Measurements from ENCODE around the gene AHNAK2. TPM values are rescaled to one million over a fixed set of nuclear protein-coding genes. Genes with fewer than 3 reads are reported as not detected.

The AHNAK2 gene
- total RNA-seq, 1 experiment from 2014 or later: 45.0 TPM

- RAD21 ChIA-PET (ENCODE audit: low non-redundant PET in 1 of 2, low total read pairs in 2 of 2, uncharacterized antibody in 2 of 2, unreplicated experiment in 2 of 2): no interaction called here
- Histone ChIP-seq H3K4me1 (ENCODE audit: control insufficient read depth in 1 of 2, insufficient read depth in 2 of 2, low read length in 2 of 2) (peaks cover 0 to 7% of the 10 kb centered on the region in 2 experiments; a peak in 1 of 4 replicates), H2AFZ (ENCODE audit: low read depth, low read length, poor library complexity, severe bottlenecking) (no peak overlapping the region), H3K9me2 (ENCODE audit: insufficient read depth) (no peaks in the 10 kb centered on the region), H3K9ac (ENCODE audit: low read length) (no peak overlapping the region), H3K9me3 (ENCODE audit: control insufficient read depth in 1 of 2, insufficient read depth in 1 of 2, low read depth in 1 of 2, low read length in 2 of 2) (no peaks in the 10 kb centered on the region), H3K79me2 (ENCODE audit: insufficient read depth, low read length) (no peaks in the 10 kb centered on the region), H4K20me1 (ENCODE audit: insufficient read depth) (no peaks in the 10 kb centered on the region), H3K27me3 (ENCODE audit: insufficient read depth, low read length) (no peaks in the 10 kb centered on the region), H3K36me3 (ENCODE audit: control insufficient read depth in 1 of 2, insufficient read depth in 2 of 2, low read length in 2 of 2) (no peaks in the 10 kb centered on the region), H3K4me3 (replicated peaks in 1 of 2; ENCODE audit: low read depth in 1 of 2, low read length in 2 of 2) (no peak overlapping the region), H3K4me2 (ENCODE audit: low read length) (no peak overlapping the region), H3K27ac (ENCODE audit: low read depth, low read length) (no peak overlapping the region)
- BruUV-seq (replicated peaks): no TSS peak
- CTCF ChIA-PET: interaction anchor here (0.9 to 1.0 kb wide), 2 partner anchors 37 to 110 kb away, joined by 3 read pairs; no protein-coding TSS in a partner anchor
- intact Hi-C loops (cut with micrococcal nuclease): no loop called here
- DNase-seq (ENCODE audit: low read depth, low spot score): no peak
- no peak for ATAC-seq
- TF ChIP-seq ZBTB33 (IDR thresholded peaks at IDR 0.05; ENCODE audit: extremely low read depth, insufficient replicate concordance, low read length) (no peak), POLR2AphosphoS5 (IDR thresholded peaks at IDR 0.05; ENCODE audit: low read depth, low read length) (no peak), POLR2A (IDR thresholded peaks at IDR 0.05; ENCODE audit: borderline replicate concordance, extremely low read depth, insufficient read depth, insufficient read length) (no peak), EZH2 (IDR thresholded peaks at IDR 0.05) (no peak), JUND (IDR thresholded peaks at IDR 0.05) (no peak), CBX3 (IDR thresholded peaks at IDR 0.05; ENCODE audit: low read depth) (no peak), CTCF (IDR thresholded peaks at IDR 0.05 in 2 of 3, conservative IDR thresholded peaks at IDR 0.05 in 1 of 3; ENCODE audit: borderline replicate concordance in 1 of 3, insufficient read depth in 1 of 3, low read depth in 2 of 3, low read length in 2 of 3) (no peak), SRF (IDR thresholded peaks at IDR 0.05; ENCODE audit: low read depth) (no peak)
- POLR2A ChIA-PET: no interaction called here
These were observed 41.6 kb downstream of the AHNAK2 start for GRCh38 chr14:104936361-104937155.

Measured in HCT116 (cell line).